ENCODE data around the gene SLC37A1.

SLC37A1 gene

GRCh38 chr21:42479582-42479981 is 34.1 kb upstream of the SLC37A1 start:
- no peak for DNase-seq

- DNase-seq: no peak
Observed at GRCh38 chr21:42480736-42481135, 32.9 kb upstream of the SLC37A1 start.

- no peak for DNase-seq
Observed at GRCh38 chr21:42481169-42481568, 32.5 kb upstream of the SLC37A1 start.

- DNase-seq: no peak
Observed at GRCh38 chr21:42484966-42485365, 28.7 kb upstream of the SLC37A1 start.

GRCh38 chr21:42486072-42486471 is 27.6 kb upstream of the SLC37A1 start:
- DNase-seq: no peak

- no peak for DNase-seq
Observed at GRCh38 chr21:42486531-42486930, 27.1 kb upstream of the SLC37A1 start.

- no peak for DNase-seq
Observed at GRCh38 chr21:42489006-42489563, 24.6 kb upstream of the SLC37A1 start.

GRCh38 chr21:42489991-42490390 is 23.7 kb upstream of the SLC37A1 start:
- DNase-seq: no peak

- no peak for DNase-seq
Observed at GRCh38 chr21:42490720-42491119, 22.9 kb upstream of the SLC37A1 start.

- DNase-seq: no peak
Observed at GRCh38 chr21:42491328-42491727, 22.3 kb upstream of the SLC37A1 start.

- DNase-seq: no peak
Observed at GRCh38 chr21:42492201-42492600, 21.5 kb upstream of the SLC37A1 start.

GRCh38 chr21:42493109-42494060 is 20.3 kb upstream of the SLC37A1 start:
- no peak for DNase-seq

GRCh38 chr21:42495027-42495426 is 18.6 kb upstream of the SLC37A1 start:
- no peak for DNase-seq

GRCh38 chr21:42495765-42496119 is 17.9 kb upstream of the SLC37A1 start:
- DNase-seq: no peak

- peak; percentile 97 to 99 (median 98) for DNase-seq
Observed at GRCh38 chr21:42496120-42496838, 17.4 kb upstream of the SLC37A1 start, which contains the start of gene RSPH1. RSPH1 (minus strand) TSS chr21:42496224; CDS start chr21:42496186, 38 bp downstream.

- no peak for DNase-seq
Observed at GRCh38 chr21:42496839-42497202, 16.8 kb upstream of the SLC37A1 start.

GRCh38 chr21:42498012-42498411 is 15.6 kb upstream of the SLC37A1 start:
- DNase-seq: no peak

- DNase-seq: no peak
Observed at GRCh38 chr21:42499444-42500112, 14.1 kb upstream of the SLC37A1 start.

- DNase-seq: no peak
Observed at GRCh38 chr21:42500225-42500624, 13.4 kb upstream of the SLC37A1 start.

- DNase-seq: no peak
Observed at GRCh38 chr21:42500736-42501135, 12.9 kb upstream of the SLC37A1 start.

- no peak for DNase-seq
Observed at GRCh38 chr21:42503711-42504110, 9.9 kb upstream of the SLC37A1 start.

- no peak for DNase-seq
Observed at GRCh38 chr21:42505090-42505726, 8.4 kb upstream of the SLC37A1 start.

GRCh38 chr21:42507418-42507817 is 6.2 kb upstream of the SLC37A1 start:
- DNase-seq: no peak
